NB4 (cell line): ENCODE data around the gene COX6A2.

Experiments used
- DNase-seq: peaks from one replicate; pipeline ENCODE4 v3.0.0; 2010; ENCODE audit warnings: low read depth
- H3K4me3 ChIP-seq: one replicate; pipeline ENCODE4 v1.5.1; 2011; ENCODE audit warnings: mild to moderate bottlenecking, low read depth, low read length, moderate library complexity
- MYC ChIP-seq: IDR thresholded peaks from 2 replicates; pipeline ENCODE4 v1.6.1; 2011; ENCODE audit warnings: low read depth, low read length
- POLR2A ChIP-seq: IDR thresholded peaks from 2 replicates; pipeline ENCODE4 v1.6.1; 2011; ENCODE audit warnings: mild to moderate bottlenecking; ENCODE audit not compliant: insufficient read length; ENCODE audit errors: extremely low read depth
- TF ChIP-seq, protein P1 (sequence below): IDR thresholded peaks from 2 replicates; pipeline ENCODE4 v1.6.1; 2011; ENCODE audit warnings: low read depth, low read length
- TF ChIP-seq, protein P2 (sequence below): IDR thresholded peaks from one replicate; pipeline ENCODE4 v1.5.1; 2012; ENCODE audit warnings: low read depth, low read length

The COX6A2 gene

DNA sequence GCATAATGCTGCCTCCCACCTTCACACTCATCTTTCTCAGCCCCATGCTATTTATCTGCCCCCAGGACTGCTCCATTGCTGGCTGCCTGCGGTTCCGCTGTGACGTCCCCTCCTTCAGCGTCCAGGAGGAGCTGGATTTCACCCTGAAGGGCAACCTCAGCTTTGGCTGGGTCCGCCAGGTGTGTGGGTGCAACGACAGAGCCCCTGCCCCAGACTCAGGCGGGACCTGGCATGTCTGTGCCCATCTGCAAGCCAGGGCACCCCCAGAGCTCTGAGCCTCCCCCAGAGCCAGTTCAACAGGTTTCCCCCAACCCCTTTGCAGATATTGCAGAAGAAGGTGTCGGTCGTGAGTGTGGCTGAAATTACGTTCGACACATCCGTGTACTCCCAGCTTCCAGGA lies 48.0 kb downstream of the COX6A2 start:
- TF ChIP-seq POLR2A (no peak), MYC (no peak)
- TF ChIP-seq, protein P1, sequence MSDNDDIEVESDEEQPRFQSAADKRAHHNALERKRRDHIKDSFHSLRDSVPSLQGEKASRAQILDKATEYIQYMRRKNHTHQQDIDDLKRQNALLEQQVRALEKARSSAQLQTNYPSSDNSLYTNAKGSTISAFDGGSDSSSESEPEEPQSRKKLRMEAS = no peak
- TF ChIP-seq, protein P2, sequence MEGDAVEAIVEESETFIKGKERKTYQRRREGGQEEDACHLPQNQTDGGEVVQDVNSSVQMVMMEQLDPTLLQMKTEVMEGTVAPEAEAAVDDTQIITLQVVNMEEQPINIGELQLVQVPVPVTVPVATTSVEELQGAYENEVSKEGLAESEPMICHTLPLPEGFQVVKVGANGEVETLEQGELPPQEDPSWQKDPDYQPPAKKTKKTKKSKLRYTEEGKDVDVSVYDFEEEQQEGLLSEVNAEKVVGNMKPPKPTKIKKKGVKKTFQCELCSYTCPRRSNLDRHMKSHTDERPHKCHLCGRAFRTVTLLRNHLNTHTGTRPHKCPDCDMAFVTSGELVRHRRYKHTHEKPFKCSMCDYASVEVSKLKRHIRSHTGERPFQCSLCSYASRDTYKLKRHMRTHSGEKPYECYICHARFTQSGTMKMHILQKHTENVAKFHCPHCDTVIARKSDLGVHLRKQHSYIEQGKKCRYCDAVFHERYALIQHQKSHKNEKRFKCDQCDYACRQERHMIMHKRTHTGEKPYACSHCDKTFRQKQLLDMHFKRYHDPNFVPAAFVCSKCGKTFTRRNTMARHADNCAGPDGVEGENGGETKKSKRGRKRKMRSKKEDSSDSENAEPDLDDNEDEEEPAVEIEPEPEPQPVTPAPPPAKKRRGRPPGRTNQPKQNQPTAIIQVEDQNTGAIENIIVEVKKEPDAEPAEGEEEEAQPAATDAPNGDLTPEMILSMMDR = no peak
- no peak for DNase-seq

More for the DNA sequence above, 48.0 kb downstream of the COX6A2 start:
- no peak overlapping the region for H3K4me3 ChIP-seq
